Mucosa of rectum (tissue), 2 donors: ENCODE results near the gene RGL1.

Experiments used
- H3K27ac ChIP-seq, 2 donors: one replicate each; pipeline ENCODE4 v1.7.0; 2013; ENCODE audit warnings: inconsistent platforms in 2 of 2, low read depth in 2 of 2, low read length in 2 of 2
- H3K27me3 ChIP-seq, 2 donors: one replicate each; pipeline ENCODE4 v1.7.0; 2013; ENCODE audit warnings: low read length in 2 of 2; ENCODE audit not compliant: control insufficient read depth in 2 of 2, insufficient read depth in 2 of 2
- H3K36me3 ChIP-seq, 2 donors: one replicate each; pipeline ENCODE4 v1.7.0; 2013; ENCODE audit warnings: low read length in 2 of 2; ENCODE audit not compliant: control insufficient read depth in 2 of 2, insufficient read depth in 2 of 2
- H3K4me1 ChIP-seq, 2 donors: one replicate each; pipeline ENCODE4 v1.7.0; 2013; ENCODE audit warnings: low read length in 2 of 2, mild to moderate bottlenecking in 1 of 2; ENCODE audit not compliant: control insufficient read depth in 2 of 2, insufficient read depth in 2 of 2
- H3K4me3 ChIP-seq, 2 donors: one replicate each; pipeline ENCODE4 v1.7.0; 2013; ENCODE audit warnings: low read length in 2 of 2
- H3K9ac ChIP-seq, 2 donors: one replicate each; pipeline ENCODE4 v1.7.0; 2013; ENCODE audit warnings: low read length in 2 of 2, low read depth in 1 of 2, mild to moderate bottlenecking in 1 of 2
- H3K9me3 ChIP-seq, 2 donors: one replicate each; pipeline ENCODE4 v1.7.0; 2013; ENCODE audit warnings: low read length in 2 of 2; ENCODE audit not compliant: control insufficient read depth in 2 of 2
- donor health status: healthy.
- donor health status: Normal muscosa, but diverticular disease.

The RGL1 gene

DNA sequence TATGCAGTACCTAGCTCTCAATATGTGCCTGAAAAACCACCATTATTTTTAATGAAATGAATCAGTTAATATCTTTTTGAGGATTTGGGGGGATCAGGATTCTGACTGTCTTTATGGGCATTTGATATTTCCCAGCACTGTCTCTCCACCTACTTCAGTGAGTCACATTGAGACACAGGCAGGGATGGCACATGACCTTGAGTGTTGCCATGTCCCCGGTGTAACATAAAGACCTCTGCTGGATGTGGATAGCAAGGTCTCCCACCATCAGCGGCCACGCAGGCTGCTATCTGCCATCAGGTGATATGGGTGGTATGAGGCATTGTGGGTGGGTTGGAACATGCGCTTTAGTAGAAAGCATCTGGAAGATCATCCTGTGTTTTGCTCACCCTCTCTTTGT lies 103.2 kb downstream of the RGL1 start:
- H3K27me3 ChIP-seq = no peaks in the 10 kb centered on the region
- H3K4me1 ChIP-seq = no peaks in the 10 kb centered on the region
- no peak overlapping the region for H3K4me3 ChIP-seq
- peaks cover 4 to 20% of the 10 kb centered on the region in 2 donors for H3K36me3 ChIP-seq
- no peaks in the 10 kb centered on the region for H3K9me3 ChIP-seq
- no peak overlapping the region for H3K27ac ChIP-seq
- H3K9ac ChIP-seq = no peak overlapping the region

- no peaks in the 10 kb centered on the region for H3K9me3 ChIP-seq
- no peak overlapping the region for H3K4me3 ChIP-seq
- peaks cover 4 to 22% of the 10 kb centered on the region in 2 donors for H3K36me3 ChIP-seq
- H3K9ac ChIP-seq = no peak overlapping the region
- H3K27ac ChIP-seq = no peak overlapping the region
- no peaks in the 10 kb centered on the region for H3K4me1 ChIP-seq
- H3K27me3 ChIP-seq = no peaks in the 10 kb centered on the region
Measured at GRCh38 chr1:183909672-183910071, 104.8 kb downstream of the RGL1 start.

- Histone ChIP-seq H3K9ac (no peak overlapping the region), H3K27ac (no peak overlapping the region), H3K9me3 (no peaks in the 10 kb centered on the region), H3K4me3 (no peak overlapping the region), H3K4me1 (peaks cover 0 to 3% of the 10 kb centered on the region in 2 donors), H3K36me3 (peaks cover 4 to 18% of the 10 kb centered on the region in 2 donors), H3K27me3 (no peaks in the 10 kb centered on the region)
Measured at GRCh38 chr1:183910845-183911244, 105.9 kb downstream of the RGL1 start.

DNA sequence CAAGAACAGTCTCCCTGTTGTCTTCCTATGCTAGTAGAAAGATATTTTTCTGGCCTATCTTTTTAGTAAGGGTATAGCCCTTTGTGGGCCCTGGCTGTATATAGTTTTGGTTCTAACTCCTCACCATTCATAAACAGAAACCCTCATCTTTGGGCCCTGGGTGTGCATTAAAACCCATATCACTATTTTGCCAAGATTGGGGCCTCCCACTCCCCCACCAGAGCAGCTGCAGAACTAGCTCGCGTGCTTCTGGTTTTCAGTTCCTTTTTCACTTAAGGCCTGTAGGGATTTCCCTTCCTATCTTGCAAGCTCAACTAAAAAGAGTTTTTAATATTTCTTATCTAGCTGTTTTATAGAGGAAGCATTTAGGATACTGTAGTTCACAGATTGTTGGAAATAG lies 106.4 kb downstream of the RGL1 start:
- H3K4me3 ChIP-seq = no peak overlapping the region
- peaks cover 0 to 3% of the 10 kb centered on the region in 2 donors for H3K4me1 ChIP-seq
- no peaks in the 10 kb centered on the region for H3K9me3 ChIP-seq
- H3K27ac ChIP-seq = peak overlapping the region in 1 of 2 donors; percentile 39
- H3K36me3 ChIP-seq = peaks cover 4 to 18% of the 10 kb centered on the region in 2 donors
- no peak overlapping the region for H3K9ac ChIP-seq
- no peaks in the 10 kb centered on the region for H3K27me3 ChIP-seq

DNA sequence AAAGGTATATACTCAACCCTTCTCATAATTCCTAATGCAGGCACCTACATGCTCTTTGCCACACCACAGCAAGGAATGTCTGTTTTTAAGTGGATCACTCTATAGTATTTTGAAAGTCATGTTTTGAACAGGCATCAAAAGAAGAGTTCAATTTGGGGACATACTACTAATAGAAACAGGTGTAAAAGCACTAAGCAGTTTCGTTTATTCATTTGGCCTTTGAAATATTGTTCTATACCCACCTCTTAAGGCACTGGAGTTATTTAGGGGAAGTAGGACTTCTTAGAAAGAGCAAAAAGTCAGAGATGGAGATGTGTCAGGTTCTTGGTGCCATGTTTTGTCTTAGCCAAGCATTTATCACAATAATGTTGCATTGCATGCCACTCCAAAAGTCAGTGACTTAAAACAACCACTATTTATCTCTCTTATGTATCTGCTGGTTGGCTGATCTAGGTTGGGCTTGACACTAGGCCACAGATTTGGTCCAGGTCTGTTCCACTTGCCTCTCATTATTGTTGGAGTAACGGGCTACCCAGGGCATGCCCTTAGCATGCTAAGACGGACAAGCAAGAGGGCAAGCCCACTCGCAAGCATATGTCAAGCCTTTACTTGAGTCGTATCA lies 107.5 kb downstream of the RGL1 start:
- H3K9ac ChIP-seq = no peak overlapping the region
- H3K27me3 ChIP-seq = no peaks in the 10 kb centered on the region
- no peaks in the 10 kb centered on the region for H3K9me3 ChIP-seq
- H3K4me1 ChIP-seq = peaks cover 0 to 3% of the 10 kb centered on the region in 2 donors
- peak overlapping the region; percentile 39 to 56 for H3K27ac ChIP-seq
- H3K4me3 ChIP-seq = no peak overlapping the region
- H3K36me3 ChIP-seq = peaks cover 4 to 16% of the 10 kb centered on the region in 2 donors

GRCh38 chr1:183913567-183913993 lies 108.7 kb downstream of the RGL1 start:
- no peaks in the 10 kb centered on the region for H3K9me3 ChIP-seq
- H3K9ac ChIP-seq = no peak overlapping the region
- H3K27me3 ChIP-seq = no peaks in the 10 kb centered on the region
- no peak overlapping the region for H3K4me3 ChIP-seq
- H3K4me1 ChIP-seq = peaks cover 0 to 3% of the 10 kb centered on the region in 2 donors
- no peak overlapping the region for H3K27ac ChIP-seq
- peaks cover 9 to 19% of the 10 kb centered on the region in 2 donors for H3K36me3 ChIP-seq

- Histone ChIP-seq H3K9ac (no peak overlapping the region), H3K4me1 (peaks cover 0 to 3% of the 10 kb centered on the region in 2 donors), H3K9me3 (no peaks in the 10 kb centered on the region), H3K27me3 (no peaks in the 10 kb centered on the region), H3K4me3 (no peak overlapping the region), H3K36me3 (peaks cover 9 to 22% of the 10 kb centered on the region in 2 donors), H3K27ac (no peak overlapping the region)
Measured at GRCh38 chr1:183914276-183914675, 109.4 kb downstream of the RGL1 start.

GRCh38 chr1:183914891-183915290 lies 110.0 kb downstream of the RGL1 start:
- no peak overlapping the region for H3K4me3 ChIP-seq
- H3K9ac ChIP-seq = no peak overlapping the region
- no peak overlapping the region for H3K27ac ChIP-seq
- no peaks in the 10 kb centered on the region for H3K9me3 ChIP-seq
- H3K36me3 ChIP-seq = peaks cover 9 to 22% of the 10 kb centered on the region in 2 donors
- H3K4me1 ChIP-seq = peaks cover 0 to 3% of the 10 kb centered on the region in 2 donors
- H3K27me3 ChIP-seq = no peaks in the 10 kb centered on the region

GRCh38 chr1:183915625-183916510 lies 110.9 kb downstream of the RGL1 start:
- Histone ChIP-seq H3K27me3 (no peaks in the 10 kb centered on the region), H3K4me3 (no peak overlapping the region), H3K9me3 (no peaks in the 10 kb centered on the region), H3K9ac (peak overlapping the region in 1 of 2 donors; percentile 11), H3K36me3 (peaks cover 9 to 22% of the 10 kb centered on the region in 2 donors), H3K4me1 (peaks cover 0 to 3% of the 10 kb centered on the region in 2 donors), H3K27ac (peak overlapping the region in 1 of 2 donors; percentile 16)

DNA sequence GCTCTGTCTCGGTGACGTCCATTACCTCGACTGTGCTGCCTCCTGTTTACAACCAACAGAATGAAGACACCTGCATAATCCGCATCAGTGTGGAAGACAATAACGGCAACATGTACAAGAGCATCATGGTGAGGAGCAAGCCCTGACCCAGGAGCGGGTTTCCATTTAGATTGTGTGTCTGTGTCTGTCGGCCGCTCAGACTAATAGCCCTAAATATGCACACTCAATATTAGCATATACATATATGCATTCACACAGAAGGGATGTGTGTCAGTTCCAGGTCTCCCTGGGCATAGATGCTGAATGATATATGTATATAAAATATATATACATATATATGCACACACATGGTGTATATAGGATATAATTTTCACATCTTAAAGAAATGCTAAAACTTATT lies 111.7 kb downstream of the RGL1 start:
- H3K9ac ChIP-seq = no peak overlapping the region
- peaks cover 9 to 22% of the 10 kb centered on the region in 2 donors for H3K36me3 ChIP-seq
- H3K9me3 ChIP-seq = no peaks in the 10 kb centered on the region
- H3K4me1 ChIP-seq = peaks cover 0 to 3% of the 10 kb centered on the region in 2 donors
- H3K4me3 ChIP-seq = no peak overlapping the region
- H3K27me3 ChIP-seq = no peaks in the 10 kb centered on the region
- H3K27ac ChIP-seq = peak overlapping the region in 1 of 2 donors; percentile 16
